Measurements from ENCODE around the gene TMEM108.

Gene TMEM108

DNA sequence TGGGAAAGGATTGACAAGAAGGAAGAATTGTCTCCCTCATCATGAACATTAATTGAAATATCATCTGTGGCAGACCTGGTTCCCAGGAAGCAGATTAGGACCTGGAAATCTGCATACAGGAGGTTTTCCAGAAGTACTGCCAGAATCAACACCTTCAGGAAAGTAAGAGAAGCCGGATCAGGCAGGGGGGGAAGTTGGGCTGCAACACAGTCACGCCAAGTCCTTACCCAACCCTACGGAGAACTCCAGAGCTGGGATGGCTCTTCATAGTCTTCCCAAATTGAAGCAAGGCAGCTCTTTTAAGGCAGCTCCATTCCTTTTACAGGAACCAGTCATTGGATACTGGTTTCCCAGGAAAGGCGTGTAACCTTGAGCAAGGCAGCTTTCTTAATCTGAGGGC, 326.5 kb downstream of the TMEM108 start:
- DNase-seq: no peak

GRCh38 chr3:133366921-133367320, 328.7 kb downstream of the TMEM108 start:
- no peak for DNase-seq

GRCh38 chr3:133367403-133367802, 329.2 kb downstream of the TMEM108 start:
- DNase-seq: no peak

DNA sequence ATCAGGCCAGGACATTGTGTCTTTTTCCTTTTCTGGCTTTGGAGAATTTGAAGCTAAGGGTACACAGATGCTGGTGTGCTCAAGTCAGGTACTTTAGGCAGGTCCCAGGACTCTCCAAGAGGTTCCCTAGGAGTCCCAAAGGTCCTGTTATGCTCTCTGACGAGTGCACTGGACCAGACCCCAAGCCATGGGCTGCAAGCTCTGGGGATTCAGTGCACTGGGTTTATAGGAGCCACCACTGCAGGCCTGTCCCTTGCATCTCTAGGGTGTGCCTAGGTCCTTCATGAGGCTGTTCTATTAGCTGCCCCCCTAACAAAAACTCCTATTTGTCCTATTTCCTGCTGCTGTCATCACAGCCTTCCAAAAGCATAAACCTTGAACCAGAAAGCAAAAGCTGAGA, 329.8 kb downstream of the TMEM108 start:
- DNase-seq: no peak

DNA sequence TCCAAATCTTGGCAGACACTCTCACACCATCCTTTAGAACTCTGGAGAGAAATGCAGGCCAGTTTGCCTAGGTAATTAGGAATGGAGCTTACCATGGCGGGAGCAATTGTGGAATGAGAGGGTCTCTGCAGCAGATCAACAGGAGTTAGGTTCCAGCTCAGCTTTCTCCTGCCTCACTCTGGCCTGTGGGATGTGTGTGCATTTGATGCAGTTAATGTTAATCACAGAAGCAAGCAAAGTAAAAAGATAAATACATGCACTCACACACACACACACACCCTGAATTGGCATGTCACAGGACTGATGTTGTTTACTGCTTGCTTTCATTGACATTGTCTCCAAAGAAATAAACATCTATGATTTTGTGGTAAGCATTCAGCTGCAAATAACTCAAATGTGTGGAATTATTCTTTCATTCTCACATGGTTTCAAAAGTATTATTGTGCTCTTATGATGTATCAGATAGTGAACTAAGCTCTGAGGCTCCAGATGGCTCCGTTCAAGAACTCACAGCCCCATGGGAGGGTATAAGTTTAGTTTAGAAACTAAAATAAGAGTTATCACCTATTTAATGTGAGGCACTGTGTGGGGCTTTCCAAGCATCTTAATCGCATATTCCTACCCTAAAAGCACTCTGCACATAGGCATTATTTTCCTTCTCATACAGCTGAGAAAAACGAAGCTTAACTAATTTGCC, 330.3 kb downstream of the TMEM108 start:
- no peak for DNase-seq

DNA sequence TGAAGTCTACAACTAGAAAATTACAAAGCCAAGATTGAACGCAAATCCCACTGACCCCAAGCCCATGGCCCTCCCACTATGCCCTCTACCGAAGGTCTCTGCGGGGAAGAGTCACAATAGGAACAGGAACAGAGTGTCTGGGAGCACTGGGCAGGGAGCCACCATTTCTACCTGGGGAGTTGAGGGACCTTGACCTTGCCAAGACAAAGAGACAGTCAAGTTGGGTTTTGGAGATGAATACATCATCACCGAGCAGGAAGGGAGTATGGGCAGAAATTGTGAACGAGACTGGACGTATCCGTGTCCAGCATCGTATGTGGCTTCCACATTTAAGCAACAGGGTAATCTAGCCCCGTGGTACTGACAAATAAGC, 330.9 kb downstream of the TMEM108 start:
- no peak for DNase-seq

GRCh38 chr3:133371181-133371580, 333.0 kb downstream of the TMEM108 start:
- DNase-seq: no peak

DNA sequence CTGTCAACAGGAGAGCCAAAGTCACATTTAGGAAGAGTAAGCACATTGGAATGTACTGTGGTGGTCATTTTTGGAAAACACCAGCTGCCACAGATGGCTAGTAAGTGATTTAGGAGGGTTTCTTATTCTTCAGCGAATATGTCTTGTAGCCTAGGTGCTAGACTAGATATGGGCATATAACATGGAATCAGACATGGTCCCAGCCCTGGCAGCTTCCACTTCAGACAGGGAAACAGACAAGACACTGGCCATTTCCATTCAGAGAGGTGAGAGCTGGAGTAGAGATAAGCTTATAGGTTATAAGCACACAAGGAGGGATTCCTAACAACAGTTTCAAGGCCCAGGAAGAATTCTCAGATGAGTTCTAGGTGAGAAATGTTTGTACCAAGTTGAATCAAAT, 333.5 kb downstream of the TMEM108 start:
- DNase-seq: no peak

DNA sequence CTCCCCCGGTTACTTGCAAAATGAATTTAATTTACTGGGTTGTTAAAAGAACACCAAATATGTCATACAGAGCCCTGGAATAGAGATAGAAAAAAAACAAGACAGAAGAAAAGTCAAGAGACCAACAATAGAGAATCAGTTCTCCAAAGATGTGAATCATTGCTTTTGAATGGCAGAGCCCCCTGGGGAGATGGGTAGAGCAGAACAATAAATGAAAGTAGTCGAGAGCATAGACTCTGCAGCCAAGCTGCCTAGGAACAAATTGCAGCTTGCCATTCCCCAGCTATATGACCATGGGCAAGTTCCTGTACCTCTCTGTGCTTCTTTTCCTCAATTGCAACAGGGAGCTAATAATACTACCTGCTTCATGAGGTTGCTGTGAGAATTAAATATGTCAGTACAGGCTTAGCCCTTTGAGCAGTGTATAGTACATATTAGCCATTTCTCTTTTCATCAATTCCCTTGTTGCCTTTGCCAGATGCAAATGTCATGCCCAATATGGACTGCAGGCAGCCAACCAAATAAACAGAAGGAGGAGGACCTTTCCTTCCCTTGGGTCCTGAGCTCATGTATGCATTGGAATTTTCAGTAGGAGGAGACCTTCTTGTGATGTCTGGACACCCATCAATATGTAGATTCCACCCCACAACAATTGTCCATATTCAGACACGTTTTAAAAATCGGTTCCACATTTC, 336.7 kb downstream of the TMEM108 start:
- DNase-seq: no peak

DNA sequence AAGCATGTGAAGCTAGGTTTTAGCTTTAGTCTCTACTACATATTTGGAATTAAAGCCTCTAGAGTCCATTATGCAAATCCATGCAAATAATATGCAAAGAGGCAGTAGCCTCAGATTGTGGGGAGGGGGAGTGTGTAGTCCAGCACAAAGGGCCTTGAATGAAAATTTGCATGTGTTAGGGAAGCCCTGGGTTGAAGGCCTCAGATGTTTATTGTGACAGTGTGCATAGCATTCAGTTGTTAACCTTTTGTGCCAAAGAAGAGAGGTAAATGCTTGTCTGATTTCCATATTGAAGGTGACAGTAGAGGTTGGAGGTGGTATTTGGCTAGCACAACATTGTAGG, 337.2 kb downstream of the TMEM108 start:
- DNase-seq: no peak

DNA sequence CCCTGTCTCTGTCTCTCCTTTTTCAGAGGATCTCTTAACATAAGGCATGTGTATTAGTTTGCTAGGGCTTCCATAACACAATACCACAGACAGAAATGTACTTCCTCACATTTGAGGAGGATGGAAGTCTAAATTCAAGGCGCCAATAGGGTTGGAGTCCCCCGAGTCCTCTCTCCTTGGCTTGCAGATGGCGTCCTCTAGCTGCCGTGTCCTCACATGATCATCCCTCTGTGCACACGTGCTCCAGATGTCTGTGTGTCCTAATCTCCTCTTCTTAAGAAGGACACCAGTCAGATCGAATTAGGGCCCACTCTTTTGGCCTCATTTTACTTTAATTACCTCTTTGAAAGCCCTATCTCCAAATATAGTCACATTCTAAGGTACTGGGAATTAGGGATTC, 338.6 kb downstream of the TMEM108 start:
- no peak for DNase-seq

- DNase-seq: no peak
These were observed 339.2 kb downstream of the TMEM108 start for GRCh38 chr3:133377396-133377795.

DNA sequence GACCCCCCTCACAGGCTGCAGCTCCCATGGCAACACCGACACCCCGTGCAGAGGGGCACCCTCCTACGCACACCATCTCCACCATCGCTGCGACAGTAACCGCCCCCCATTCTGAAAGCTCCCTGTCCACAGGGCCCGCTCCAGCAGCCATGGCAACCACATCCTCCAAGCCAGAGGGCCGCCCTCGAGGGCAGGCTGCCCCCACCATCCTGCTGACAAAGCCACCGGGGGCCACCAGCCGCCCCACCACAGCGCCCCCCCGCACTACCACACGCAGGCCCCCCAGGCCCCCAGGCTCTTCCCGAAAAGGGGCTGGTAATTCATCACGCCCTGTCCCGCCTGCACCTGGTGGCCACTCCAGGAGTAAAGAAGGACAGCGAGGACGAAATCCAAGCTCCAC, 341.7 kb downstream of the TMEM108 start:
- no peak for DNase-seq

DNA sequence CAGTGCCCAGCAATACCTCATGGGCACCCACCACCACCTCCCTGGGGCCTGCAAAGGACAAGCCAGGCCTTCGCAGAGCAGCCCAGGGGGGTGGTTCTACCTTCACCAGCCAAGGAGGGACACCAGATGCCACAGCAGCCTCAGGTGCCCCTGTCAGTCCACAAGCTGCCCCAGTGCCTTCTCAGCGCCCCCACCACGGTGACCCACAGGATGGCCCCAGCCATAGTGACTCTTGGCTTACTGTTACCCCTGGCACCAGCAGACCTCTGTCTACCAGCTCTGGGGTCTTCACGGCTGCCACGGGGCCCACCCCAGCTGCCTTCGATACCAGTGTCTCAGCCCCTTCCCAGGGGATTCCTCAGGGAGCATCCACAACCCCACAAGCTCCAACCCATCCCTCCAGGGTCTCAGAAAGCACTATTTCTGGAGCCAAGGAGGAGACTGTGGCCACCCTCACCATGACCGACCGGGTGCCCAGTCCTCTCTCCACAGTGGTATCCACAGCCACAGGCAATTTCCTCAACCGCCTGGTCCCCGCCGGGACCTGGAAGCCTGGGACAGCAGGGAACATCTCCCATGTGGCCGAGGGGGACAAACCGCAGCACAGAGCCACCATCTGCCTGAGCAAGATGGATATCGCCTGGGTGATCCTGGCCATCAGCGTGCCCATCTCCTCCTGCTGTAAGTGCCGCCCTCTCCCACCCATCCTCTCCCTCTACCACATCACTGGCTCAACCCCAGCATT, 342.5 kb downstream of the TMEM108 start:
- no peak for DNase-seq

DNA sequence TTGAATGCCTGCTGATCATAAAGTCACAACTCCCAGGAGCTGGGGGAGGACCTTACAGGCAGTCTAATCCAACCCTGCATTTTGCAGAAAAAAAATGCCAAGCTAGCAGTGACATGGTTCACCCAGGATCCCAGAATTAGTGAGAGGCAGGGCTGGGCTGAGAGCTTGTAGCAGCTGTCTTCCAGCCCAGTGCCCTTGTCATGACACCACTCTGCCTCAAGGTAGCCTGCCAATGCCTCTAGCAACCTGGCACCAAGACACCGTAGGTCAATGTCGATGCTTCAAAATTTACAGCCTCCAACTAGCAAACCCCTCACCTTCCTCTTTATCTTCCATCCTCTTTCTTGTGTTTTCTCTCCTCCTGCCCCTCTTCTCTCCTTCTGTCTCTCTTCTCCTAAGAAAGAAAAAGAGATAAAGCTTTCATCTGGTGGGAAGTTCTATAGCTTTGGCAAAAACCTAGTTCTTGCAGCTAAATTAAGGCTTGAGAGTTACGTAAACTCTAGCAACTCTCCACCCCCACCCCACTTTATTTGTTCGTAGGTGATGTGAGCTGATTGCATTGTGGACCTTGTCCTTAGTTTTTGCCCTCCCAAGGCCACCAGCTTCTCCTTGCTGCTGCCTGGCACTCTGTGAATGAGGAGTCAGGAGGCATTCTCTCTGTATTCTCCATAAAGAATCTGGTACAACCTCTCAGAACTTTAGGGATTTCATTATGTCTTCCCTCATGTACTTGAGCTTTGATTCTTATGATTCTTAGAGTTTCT, 343.3 kb downstream of the TMEM108 start:
- no peak for DNase-seq

DNA sequence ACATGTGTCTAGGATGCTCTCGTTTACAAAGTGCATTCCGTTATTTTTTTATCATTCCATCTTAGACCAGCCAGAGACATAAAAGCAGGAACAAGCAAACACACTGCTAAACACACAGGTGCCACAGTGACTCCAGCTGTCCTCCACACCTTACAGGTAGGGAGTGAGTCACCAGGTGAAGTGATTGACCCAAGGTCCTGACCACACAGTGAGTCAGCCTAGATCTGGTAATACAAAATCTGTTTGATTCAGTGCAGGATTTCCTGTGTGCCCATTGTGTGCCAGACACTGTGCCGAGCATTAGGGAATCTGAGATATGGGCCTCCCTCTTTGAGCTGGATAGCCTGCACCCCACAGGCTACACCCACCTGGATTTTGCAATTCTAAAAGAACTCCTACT, 345.0 kb downstream of the TMEM108 start:
- no peak for DNase-seq

DNA sequence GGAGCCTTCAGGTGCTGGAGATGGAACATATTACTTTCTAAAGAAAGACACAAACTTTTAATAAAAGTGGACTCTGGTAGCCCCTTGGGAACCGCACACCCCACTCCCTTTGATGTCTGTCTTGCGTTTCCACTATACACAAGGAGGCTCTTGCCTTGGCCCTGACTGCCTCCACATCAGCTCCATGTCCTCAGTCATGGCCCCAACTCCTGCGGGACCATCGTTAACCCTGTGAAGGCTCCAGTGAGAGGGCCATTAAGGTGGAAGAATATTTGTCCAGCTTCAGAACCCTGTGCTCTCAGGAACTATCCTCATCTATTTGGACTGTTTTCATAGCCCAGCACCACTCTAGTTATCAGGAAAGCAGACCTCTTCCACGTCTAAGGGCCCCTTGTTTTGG, 345.6 kb downstream of the TMEM108 start:
- no peak for DNase-seq

GRCh38 chr3:133384331-133385027, 346.3 kb downstream of the TMEM108 start:
- peak; percentile 61 for DNase-seq

GRCh38 chr3:133386876-133387275, 348.7 kb downstream of the TMEM108 start:
- no peak for DNase-seq

DNA sequence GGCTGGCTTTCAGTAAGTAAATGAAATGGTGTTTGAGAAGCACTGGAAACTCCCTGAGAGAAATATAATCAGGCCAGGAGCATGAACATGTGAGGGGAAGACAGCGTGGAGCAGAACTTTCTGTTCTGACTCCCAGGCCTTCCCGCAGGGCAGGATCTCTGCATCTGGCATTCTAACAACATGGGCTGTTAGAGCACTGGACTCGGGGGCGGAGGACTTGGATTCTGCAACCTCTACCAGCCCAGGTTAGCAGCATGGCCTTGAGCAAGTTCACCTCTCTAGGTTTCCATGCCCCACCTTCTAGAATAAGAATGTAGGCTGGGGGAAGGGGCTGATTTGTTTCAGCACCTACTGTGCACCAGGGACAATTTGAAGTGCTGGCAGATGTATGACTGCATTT, 349.1 kb downstream of the TMEM108 start:
- no peak for DNase-seq

DNA sequence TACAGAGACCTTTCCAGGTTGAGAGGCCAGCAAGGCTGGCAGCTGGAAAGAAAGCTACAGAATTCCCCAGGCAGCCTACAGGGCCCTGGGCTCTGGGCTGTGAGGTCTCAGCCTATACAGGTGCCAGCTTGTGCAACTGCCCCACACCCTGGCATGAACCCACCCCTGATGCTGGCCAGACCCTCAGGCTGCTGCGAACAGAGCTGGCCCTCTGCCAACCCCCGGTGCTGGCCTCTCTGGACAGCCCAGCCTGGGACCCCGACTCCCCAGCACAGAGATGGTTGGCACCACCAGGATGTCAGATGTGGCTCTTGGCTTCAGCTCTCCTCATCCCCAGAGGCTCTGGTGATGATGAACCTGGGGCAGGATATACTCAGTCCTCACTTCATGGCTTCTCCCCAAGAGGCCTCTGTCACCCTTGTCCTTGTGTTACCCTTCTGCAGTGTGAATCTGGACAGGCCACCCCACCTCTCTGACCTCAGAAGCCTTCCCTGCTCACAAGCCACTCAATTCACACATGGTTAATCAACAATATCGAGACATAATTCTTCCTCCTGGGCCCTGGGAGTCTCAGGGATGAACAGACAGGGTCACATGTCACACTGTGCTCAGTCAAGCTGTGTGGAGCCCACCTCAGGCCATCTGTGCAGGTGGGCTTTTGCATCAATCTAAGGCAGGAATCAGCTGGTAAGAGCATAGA, 350.7 kb downstream of the TMEM108 start:
- DNase-seq: no peak

DNA sequence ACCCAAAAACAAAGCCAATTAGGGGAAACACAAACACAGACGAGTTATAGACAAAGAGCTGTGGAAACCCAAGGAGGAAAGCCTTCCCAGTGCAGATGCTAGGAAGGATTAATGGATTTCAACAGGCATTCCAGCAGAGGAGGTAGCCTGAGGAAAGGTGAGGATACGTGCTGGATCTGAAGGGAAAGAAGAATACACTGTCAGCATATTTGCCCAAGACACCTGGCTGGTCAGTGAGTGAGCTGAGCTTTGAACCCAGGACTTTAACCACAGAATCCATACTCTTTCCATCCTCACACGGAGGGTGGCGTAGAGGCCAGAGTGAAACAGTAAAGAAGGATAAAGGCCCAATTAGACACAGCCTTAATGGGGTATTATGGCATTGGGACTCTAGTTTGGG, 352.5 kb downstream of the TMEM108 start:
- no peak for DNase-seq

All from NCI-H2171 (cell line).